ENCODE results near the gene APOA5.

DNA sequence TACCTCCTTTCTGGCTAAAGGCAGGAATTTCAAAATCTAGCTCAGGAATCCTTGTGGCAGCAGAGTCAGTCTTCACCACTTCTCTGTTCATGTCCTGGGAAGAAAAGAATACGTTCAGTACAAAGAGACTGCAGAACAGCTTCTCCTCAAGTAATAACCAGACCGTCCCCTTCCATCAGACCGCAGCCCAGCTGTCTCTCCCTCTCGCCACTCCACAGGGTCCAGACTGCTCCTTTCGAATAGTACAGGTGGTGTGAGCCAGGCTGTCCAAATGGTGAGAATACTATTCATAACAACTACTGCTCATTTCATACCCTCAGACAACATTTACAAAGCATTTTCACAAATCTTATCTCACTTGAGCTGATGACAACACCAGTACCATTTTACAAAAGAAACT, 4.7 kb downstream of the APOA5 start:
- TF ChIP-seq, protein P1, sequence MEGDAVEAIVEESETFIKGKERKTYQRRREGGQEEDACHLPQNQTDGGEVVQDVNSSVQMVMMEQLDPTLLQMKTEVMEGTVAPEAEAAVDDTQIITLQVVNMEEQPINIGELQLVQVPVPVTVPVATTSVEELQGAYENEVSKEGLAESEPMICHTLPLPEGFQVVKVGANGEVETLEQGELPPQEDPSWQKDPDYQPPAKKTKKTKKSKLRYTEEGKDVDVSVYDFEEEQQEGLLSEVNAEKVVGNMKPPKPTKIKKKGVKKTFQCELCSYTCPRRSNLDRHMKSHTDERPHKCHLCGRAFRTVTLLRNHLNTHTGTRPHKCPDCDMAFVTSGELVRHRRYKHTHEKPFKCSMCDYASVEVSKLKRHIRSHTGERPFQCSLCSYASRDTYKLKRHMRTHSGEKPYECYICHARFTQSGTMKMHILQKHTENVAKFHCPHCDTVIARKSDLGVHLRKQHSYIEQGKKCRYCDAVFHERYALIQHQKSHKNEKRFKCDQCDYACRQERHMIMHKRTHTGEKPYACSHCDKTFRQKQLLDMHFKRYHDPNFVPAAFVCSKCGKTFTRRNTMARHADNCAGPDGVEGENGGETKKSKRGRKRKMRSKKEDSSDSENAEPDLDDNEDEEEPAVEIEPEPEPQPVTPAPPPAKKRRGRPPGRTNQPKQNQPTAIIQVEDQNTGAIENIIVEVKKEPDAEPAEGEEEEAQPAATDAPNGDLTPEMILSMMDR (IDR thresholded peaks at IDR 0.05): no peak
- no peak for TF ChIP-seq HOXA7 (CRISPR knock-in tag; IDR thresholded peaks at IDR 0.05)
- no peak for TF ChIP-seq POLR2A (IDR thresholded peaks at IDR 0.05; ENCODE audit: low read length)
- no peak for TF ChIP-seq SMC3 (IDR thresholded peaks at IDR 0.05)
- no peak for TF ChIP-seq CEBPB (IDR thresholded peaks at IDR 0.05)
- TF ChIP-seq, protein P2, sequence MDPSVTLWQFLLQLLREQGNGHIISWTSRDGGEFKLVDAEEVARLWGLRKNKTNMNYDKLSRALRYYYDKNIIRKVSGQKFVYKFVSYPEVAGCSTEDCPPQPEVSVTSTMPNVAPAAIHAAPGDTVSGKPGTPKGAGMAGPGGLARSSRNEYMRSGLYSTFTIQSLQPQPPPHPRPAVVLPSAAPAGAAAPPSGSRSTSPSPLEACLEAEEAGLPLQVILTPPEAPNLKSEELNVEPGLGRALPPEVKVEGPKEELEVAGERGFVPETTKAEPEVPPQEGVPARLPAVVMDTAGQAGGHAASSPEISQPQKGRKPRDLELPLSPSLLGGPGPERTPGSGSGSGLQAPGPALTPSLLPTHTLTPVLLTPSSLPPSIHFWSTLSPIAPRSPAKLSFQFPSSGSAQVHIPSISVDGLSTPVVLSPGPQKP (IDR thresholded peaks at IDR 0.05; ENCODE audit: low read depth, low read length): no peak
- TF ChIP-seq EP300 (IDR thresholded peaks at IDR 0.05): no peak
- TF ChIP-seq MYC (IDR thresholded peaks at IDR 0.05; ENCODE audit: borderline replicate concordance, low read length): no peak
- TF ChIP-seq ZSCAN20 (CRISPR knock-in tag; IDR thresholded peaks at IDR 0.05): no peak
- TF ChIP-seq PHF8 (IDR thresholded peaks at IDR 0.05; ENCODE audit: borderline replicate concordance, low read depth): no peak
